ENCODE data around the gene DOK3. TPM values are rescaled to one million over a fixed set of nuclear protein-coding genes. Genes with fewer than 3 reads are reported as not detected.

Gene DOK3
- total RNA-seq, 4 donors from 2014 or later = 0.89 to 7.3 (median 1.8) TPM

GRCh38 chr5:177491429-177491945 lies 18.1 kb downstream of the DOK3 start:
- Histone ChIP-seq H3K9me3 (no peaks in the 10 kb centered on the region), H3K4me3 (no peak overlapping the region), H3K4me1 (peaks cover 37% of the 10 kb centered on the region), H3K27me3 (no peaks in the 10 kb centered on the region), H3K36me3 (peaks cover 55% of the 10 kb centered on the region), H3K27ac (no peak overlapping the region)
- TF ChIP-seq CTCF (IDR thresholded peaks at IDR 0.05) = peak; percentile 50 to 72
- TF ChIP-seq POLR2A (IDR thresholded peaks at IDR 0.05) = no peak
- 79% methylated on average over 6 of the region's 43 CpGs for WGBS
- DNase-seq (ENCODE audit: low spot score in 2 of 2) = no peak

GRCh38 chr5:177490992-177491391 lies 18.6 kb downstream of the DOK3 start:
- DNase-seq (ENCODE audit: low spot score in 2 of 2) = no peak
- Histone ChIP-seq H3K36me3 (peaks cover 59% of the 10 kb centered on the region), H3K27ac (no peak overlapping the region), H3K4me1 (peaks cover 32% of the 10 kb centered on the region), H3K27me3 (no peaks in the 10 kb centered on the region), H3K9me3 (no peaks in the 10 kb centered on the region), H3K4me3 (no peak overlapping the region)
- 90% methylated on average over 10 of the region's 16 CpGs for WGBS
- no peak for TF ChIP-seq POLR2A (IDR thresholded peaks at IDR 0.05)
- no peak for TF ChIP-seq POLR2AphosphoS5 (IDR thresholded peaks at IDR 0.05)
- no peak for TF ChIP-seq CTCF (IDR thresholded peaks at IDR 0.05)
- no peak for TF ChIP-seq EP300 (IDR thresholded peaks at IDR 0.05)

- WGBS = 81% methylated on average over 15 of the region's 15 CpGs
- no peak for TF ChIP-seq POLR2AphosphoS5 (IDR thresholded peaks at IDR 0.05)
- no peak for TF ChIP-seq CTCF (IDR thresholded peaks at IDR 0.05)
- no peak for TF ChIP-seq EP300 (IDR thresholded peaks at IDR 0.05)
- no peak for TF ChIP-seq POLR2A (IDR thresholded peaks at IDR 0.05)
- Histone ChIP-seq H3K27ac (no peak overlapping the region), H3K4me3 (no peak overlapping the region), H3K27me3 (no peaks in the 10 kb centered on the region), H3K36me3 (peaks cover 64% of the 10 kb centered on the region), H3K9me3 (no peaks in the 10 kb centered on the region), H3K4me1 (peaks cover 27% of the 10 kb centered on the region)
- DNase-seq (ENCODE audit: low spot score in 2 of 2) = no peak
Measured at GRCh38 chr5:177490311-177490991, 19.2 kb downstream of the DOK3 start.

- WGBS = 95% methylated on average over 4 of the region's 26 CpGs
- Histone ChIP-seq H3K4me1 (peaks cover 14% of the 10 kb centered on the region), H3K4me3 (no peak overlapping the region)
Measured at GRCh38 chr5:177489119-177489716, 20.4 kb downstream of the DOK3 start.

More at GRCh38 chr5:177489119-177489716, 20.4 kb downstream of the DOK3 start:
- Histone ChIP-seq H3K9me3 (no peaks in the 10 kb centered on the region), H3K27me3 (no peaks in the 10 kb centered on the region), H3K36me3 (peaks cover 69% of the 10 kb centered on the region), H3K27ac (no peak overlapping the region)
- DNase-seq (ENCODE audit: low spot score in 2 of 2) = no peak
- no peak for TF ChIP-seq EP300 (IDR thresholded peaks at IDR 0.05)
- no peak for TF ChIP-seq POLR2AphosphoS5 (IDR thresholded peaks at IDR 0.05)
- no peak for TF ChIP-seq CTCF (IDR thresholded peaks at IDR 0.05)
- TF ChIP-seq POLR2A (IDR thresholded peaks at IDR 0.05) = no peak

Data from suprapubic skin (tissue), 4 donors.